HG03025 (cell line): ENCODE results near the gene PIK3C2A.
"Not testable (repeated sequence)": the region's sequence is repeated elsewhere in the genome, so short reads cannot be mapped to it uniquely, and the experiment has no call there.

Source experiments
- ATAC-seq: cut with Tn5 transposase; IDR thresholded peaks from one replicate; pipeline ENCODE4 v1.9.1; 2021; ENCODE audit warnings: mild to moderate bottlenecking, moderate library complexity; ENCODE audit not compliant: unreplicated experiment, low FRiP score

PIK3C2A gene

GRCh38 chr11:17207317-17208256 lies at the start of gene PIK3C2A:
Gene PIK3C2A, minus strand, starts transcription at chr11:17207986. Its CDS starts 38,245 bp downstream, at chr11:17169741.
- peak; percentile 93 for ATAC-seq

- ATAC-seq = no peak
Observed at GRCh38 chr11:17257196-17257595, 49.4 kb upstream of the PIK3C2A start.

GRCh38 chr11:17256512-17256911 lies 48.7 kb upstream of the PIK3C2A start:
- no peak for ATAC-seq

GRCh38 chr11:17252704-17253103 lies 44.9 kb upstream of the PIK3C2A start:
- ATAC-seq = no peak

- ATAC-seq = no peak
Observed at GRCh38 chr11:17250561-17251350, 43.0 kb upstream of the PIK3C2A start.

- ATAC-seq = no peak
Observed at GRCh38 chr11:17244046-17244445, 36.3 kb upstream of the PIK3C2A start.

GRCh38 chr11:17242954-17243353 lies 35.2 kb upstream of the PIK3C2A start:
- ATAC-seq = not testable (repeated sequence)

- ATAC-seq = no peak
Observed at GRCh38 chr11:17240780-17241179, 33.0 kb upstream of the PIK3C2A start.

GRCh38 chr11:17239927-17240326 lies 32.1 kb upstream of the PIK3C2A start:
- not testable (repeated sequence) for ATAC-seq

- no peak for ATAC-seq
Observed at GRCh38 chr11:17238377-17238776, 30.6 kb upstream of the PIK3C2A start.

- no peak for ATAC-seq
Observed at GRCh38 chr11:17233101-17233500, 25.3 kb upstream of the PIK3C2A start.

- peak; percentile 83 for ATAC-seq
Observed at GRCh38 chr11:17230867-17231851, 23.4 kb upstream of the PIK3C2A start.

GRCh38 chr11:17229481-17230152 lies 21.8 kb upstream of the PIK3C2A start:
- ATAC-seq = no peak

GRCh38 chr11:17228186-17228925 lies 20.6 kb upstream of the PIK3C2A start:
- ATAC-seq = not testable (repeated sequence)

- no peak for ATAC-seq
Observed at GRCh38 chr11:17224727-17225126, 16.9 kb upstream of the PIK3C2A start.

GRCh38 chr11:17221968-17222367 lies 14.2 kb upstream of the PIK3C2A start:
- no peak for ATAC-seq

GRCh38 chr11:17219016-17219415 lies 11.2 kb upstream of the PIK3C2A start:
- ATAC-seq = no peak

- ATAC-seq = no peak
Observed at GRCh38 chr11:17218403-17218802, 10.6 kb upstream of the PIK3C2A start.

- no peak for ATAC-seq
Observed at GRCh38 chr11:17217401-17217800, 9.6 kb upstream of the PIK3C2A start.
